ENCODE measurements around the gene FGF22.
"Not testable (repeated sequence)": the region's sequence is repeated elsewhere in the genome, so short reads cannot be mapped to it uniquely, and the experiment has no call there.

- TF ChIP-seq, protein P1, sequence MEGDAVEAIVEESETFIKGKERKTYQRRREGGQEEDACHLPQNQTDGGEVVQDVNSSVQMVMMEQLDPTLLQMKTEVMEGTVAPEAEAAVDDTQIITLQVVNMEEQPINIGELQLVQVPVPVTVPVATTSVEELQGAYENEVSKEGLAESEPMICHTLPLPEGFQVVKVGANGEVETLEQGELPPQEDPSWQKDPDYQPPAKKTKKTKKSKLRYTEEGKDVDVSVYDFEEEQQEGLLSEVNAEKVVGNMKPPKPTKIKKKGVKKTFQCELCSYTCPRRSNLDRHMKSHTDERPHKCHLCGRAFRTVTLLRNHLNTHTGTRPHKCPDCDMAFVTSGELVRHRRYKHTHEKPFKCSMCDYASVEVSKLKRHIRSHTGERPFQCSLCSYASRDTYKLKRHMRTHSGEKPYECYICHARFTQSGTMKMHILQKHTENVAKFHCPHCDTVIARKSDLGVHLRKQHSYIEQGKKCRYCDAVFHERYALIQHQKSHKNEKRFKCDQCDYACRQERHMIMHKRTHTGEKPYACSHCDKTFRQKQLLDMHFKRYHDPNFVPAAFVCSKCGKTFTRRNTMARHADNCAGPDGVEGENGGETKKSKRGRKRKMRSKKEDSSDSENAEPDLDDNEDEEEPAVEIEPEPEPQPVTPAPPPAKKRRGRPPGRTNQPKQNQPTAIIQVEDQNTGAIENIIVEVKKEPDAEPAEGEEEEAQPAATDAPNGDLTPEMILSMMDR (IDR thresholded peaks at IDR 0.05), result not testable (repeated sequence)
- not testable (repeated sequence) for TF ChIP-seq REST (IDR thresholded peaks at IDR 0.05); CHD4 (IDR thresholded peaks at IDR 0.05; ENCODE audit: borderline replicate concordance); MYC (IDR thresholded peaks at IDR 0.05; ENCODE audit: borderline replicate concordance, low read length)
These were observed 10.2 kb upstream of the FGF22 start for GRCh38 chr19:629515-629914.
